Bone marrow (tissue), 2 donors: Measurements from ENCODE around the gene CMTM5.
A peak's percentile ranks its signal among the peaks of the same experiment; 100 is the strongest.

Experiments
- DNase-seq, 2 donors: peaks; one replicate each; lab custom pipeline; 2025; lab: John Stamatoyannopoulos, UW

Gene CMTM5, protein sequence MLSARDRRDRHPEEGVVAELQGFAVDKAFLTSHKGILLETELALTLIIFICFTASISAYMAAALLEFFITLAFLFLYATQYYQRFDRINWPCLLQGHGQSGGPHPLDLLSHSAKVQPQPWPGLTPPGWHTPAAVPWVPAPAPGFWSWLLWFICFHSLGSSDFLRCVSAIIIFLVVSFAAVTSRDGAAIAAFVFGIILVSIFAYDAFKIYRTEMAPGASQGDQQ

DNA sequence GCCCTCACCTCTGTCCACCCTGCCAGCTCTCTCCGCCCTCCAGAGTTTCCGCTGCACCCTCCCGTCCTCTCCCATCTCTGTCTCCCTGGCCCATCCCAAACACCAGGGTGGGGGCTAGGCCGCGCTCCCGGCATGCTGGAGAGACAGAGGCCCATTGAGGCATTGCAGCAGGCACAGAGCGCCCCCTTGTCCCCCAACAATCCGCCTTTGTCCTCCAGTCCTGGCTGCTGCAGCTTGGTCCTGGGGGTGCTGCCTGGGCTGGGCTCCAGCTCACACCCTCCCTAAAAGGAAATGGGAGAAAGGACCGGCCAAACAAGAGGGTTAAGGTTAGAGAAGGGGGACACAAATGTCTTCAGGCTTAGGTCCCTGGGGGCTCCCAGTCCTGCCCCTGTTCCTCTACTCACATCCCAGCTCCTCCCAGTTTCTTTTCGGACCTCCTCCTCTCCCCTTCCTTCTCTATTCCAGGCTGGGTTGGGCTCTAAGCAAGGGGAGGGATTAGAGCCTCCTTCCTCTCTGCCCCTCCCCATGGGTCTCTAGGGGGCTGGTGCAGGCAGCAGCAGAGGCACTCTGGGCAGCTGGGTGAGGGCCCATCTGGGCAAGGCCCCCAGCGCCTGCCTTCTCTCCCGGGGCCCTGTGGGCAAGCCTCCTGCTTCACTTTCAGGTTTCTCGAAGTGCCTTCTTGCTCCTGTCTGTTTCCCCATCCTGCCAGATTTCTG lies at the start of gene CMTM5:
Gene CMTM5, plus strand, starts transcription at position 565 of the 716 bp plus-strand sequence. CDS start 206 bp downstream, outside the sequence.
- DNase-seq, result no peak

DNA sequence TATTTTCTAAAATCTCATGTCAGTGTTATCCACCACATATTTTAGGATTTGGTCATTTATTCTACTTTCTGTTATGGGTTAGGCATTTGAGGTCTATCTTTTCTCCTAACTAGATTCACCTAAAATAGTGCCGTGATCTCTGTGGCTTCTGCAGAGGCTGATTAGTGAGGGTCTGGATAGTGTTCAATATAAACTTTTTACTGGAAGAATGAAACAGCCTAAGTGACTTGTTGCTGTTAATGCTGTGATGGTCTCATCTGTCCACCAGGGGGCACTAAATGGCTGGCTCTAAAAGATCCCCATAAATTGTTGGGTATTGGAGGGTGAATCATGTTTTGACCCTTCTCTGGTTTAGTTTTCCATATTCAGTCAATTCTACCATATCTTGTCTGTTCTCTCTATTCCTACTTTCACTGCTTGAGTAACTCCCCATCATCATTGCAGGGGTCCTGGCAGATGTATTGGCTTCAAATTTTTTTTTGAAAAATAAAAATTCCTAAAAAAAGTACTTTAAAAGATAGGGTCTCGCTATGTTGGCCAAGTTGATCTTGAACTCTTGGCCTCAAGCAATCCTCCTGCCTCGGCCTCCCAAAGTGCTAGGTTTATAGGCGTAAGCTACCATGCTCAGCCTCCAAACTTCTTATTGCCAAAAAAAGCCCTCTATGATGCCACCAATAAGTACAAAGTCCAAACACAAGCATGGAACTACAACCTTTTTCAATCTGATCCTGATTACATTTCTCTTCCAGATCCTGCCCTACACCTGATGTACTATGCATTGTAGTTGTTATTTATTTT lies 48.7 kb upstream of the CMTM5 start:
- peak in 1 of 2 donors; percentile 49 for DNase-seq

DNA sequence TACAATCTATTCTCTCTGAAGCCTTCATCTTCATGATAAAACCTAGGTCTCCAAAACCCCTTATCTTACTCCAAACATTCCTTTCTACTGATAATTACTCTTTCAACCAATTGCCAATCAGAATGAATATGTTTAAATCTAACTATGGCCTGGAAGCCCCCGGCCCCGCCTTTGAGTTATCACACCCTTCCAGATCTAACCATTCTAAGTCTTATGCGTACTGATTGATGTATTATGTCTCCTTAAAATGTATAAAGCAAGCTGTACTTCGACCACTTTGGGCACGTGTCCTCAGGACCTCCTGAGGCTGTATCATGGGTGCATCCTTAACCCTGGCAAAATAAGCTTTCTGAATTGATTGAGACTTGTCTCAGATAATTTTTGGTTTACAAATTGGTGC lies 41.2 kb upstream of the CMTM5 start:
- no peak for DNase-seq

DNA sequence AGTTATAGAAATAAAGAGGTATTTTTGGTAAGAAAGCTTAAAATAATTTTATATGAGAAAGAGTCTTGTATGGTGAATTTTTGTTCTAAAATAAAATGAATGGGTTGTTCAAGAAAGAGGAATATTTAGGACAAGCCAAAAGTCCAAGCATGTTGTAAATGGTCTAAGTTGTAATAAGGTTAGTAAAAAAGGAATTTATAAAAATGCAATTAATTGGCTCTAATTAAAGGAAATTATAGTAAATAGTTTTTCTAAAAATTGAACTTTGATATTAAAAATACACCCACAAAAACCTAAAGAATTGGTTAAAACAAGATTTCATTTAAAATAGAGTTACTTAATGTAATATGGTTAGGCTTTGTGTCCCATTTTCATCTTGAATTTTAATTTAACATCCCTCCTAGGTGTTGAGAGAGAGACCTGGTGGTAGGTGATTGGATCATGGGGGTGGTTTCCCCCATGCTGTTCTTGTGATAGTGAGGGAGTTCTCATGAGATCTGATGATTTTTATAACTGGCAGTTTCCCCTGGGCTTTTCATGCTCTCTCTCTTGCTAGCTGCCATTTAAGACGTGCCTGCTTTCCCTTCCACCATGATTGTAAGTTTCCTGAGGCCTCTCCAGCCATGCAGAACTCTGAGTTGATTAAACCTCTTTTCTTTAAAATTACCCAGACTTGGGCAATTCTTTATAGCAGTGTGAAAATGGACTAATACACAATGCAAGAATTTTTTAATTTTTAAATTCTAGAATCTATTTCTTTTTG lies 37.2 kb upstream of the CMTM5 start:
- DNase-seq, result no peak

DNA sequence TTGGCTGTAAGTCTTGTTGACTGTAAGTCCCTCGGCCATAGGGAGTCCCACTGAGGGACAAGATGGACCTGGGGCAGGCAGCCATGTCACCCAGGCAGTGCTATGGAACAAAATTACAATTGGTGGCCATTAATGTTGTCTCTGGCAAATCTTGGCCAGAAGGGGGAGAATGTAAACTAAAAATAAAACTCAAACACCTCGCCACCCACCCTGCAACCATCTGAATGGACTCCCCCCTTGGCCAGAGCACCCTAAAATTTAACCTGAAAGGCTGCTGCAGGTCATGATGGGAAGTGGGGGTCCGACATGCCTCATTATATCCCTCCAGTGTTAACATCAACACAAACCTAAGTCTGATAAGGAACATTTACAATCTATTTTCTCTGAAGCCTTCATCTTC lies 32.4 kb upstream of the CMTM5 start:
- DNase-seq, result no peak

DNA sequence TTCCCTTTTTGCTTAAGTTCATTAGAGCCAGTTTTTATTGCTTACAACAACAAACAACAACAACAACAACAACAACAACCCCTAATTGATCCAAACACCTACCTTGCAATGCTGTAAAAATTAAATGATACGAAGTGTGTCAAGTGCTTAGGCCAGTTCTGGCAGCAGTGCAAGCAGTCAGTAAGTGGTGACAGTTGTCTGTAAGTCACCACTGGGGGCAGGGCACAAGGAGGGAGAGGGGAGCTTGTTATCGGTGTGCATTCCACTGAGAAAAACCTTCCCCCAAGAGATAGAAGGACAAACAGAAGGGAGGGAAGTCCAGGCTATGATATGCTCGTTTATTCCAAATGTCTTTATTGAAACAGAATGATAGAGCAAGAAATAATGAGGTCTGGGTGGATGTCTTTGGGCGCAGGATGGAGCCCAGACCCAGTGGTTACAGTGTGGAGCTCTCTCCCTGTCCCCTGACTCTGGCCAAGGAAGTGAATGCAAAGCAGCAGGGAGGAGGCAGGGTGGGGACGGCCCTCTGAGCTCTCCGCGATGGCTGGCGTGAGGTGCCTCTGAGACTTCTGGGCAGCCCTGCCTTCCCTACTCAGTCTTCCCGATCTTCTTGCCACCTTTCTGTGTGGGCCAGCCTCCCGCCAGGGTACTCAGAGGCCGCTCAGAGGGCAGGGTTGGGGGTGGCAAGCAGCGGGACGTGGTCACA lies 30.7 kb upstream of the CMTM5 start:
- no peak for DNase-seq

DNA sequence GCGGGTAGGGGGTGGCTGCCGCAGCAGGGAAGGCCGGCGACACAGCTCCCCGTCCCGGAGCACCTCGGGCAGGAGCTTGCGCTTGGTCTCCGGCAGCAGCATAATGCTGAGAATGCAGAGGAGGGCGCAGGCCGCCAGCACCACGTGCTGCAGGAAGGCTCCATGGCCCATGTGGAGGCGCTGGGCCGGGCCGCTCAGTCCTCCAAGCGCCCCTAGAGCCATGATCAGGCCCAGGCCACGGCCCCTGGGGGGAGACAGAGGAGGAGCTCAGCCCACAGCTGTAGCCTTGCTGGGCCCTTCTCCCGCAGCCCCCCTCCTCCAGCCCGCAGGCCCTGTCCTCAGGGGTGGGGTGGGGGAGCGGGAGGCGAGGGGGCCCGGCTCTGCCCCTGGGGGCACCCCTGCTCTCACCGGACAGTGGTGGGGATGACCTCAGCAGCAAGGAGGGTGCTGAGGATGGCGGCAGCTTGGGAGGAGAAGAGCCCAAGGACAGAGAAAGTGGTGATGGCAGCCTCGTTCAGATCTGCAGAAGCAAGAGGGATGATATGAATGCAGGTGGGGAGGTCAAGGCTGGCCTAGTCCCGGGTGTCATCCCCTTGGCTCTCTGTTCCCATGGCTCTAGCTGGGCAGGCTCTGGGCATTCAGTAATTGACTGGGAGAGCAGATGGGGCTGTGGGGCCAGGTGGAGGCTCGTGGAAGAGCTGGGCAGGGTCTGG lies 30.0 kb upstream of the CMTM5 start:
- no peak for DNase-seq

DNA sequence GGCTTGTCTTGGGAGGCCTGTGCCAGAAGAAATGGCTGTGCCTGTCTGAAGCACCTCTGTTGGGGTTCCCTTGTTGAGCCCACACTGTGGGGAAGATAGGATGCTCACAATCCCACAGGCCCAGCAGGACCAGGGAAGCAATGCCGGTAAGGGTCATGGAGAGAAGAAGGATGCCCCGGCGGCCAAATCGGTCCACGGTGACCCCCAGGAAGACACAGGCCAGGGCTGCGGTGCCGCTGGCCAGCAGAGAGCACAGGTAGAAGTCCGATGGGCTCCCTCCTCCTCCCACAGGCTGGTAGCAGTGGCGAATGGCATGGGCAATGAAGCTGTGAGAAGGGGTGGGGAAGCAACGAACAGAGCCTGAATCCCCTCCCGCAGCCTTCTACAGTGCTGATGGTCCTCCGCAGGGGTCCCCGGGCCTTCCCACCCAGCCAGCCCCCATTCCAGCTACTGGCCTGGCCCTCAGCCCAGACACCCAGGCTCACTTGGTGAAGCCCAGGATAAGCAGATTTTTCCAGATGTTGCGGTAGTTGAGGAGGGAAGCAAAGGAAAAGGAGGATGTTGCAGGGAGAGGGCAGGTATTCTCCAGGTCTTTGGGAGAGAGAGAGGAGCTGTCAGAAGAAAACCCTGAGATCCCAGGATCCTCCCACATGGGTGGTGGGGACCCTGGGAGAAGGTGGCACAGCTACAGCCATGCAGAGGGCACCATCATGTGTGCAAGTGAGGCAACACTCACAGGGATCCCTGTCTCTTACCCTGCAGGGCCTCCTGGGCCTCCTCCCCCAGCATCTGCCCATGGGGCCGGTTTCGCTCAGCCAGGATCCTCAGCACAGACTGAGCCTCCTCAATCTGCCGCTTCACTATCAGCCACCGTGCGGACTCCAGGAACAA lies 29.2 kb upstream of the CMTM5 start:
- no peak for DNase-seq

DNA sequence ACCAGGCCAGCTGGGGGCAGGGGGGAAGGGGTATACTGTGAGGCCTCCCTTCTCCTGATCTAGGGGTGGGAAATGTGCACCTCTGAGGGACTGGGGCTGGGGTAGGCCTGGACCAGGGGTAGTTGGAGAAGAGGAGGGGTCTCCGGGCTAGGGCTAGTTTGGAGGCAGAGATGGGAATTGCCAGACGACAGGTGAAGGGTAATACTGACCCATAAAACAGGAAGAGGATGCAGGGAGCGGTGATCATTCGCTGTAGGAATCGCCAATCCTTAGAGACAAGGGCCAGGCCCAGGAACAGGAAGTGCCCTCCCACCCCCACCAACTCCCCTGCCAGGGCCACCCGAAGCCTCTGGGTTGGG lies 28.6 kb upstream of the CMTM5 start:
- DNase-seq, result no peak

DNA sequence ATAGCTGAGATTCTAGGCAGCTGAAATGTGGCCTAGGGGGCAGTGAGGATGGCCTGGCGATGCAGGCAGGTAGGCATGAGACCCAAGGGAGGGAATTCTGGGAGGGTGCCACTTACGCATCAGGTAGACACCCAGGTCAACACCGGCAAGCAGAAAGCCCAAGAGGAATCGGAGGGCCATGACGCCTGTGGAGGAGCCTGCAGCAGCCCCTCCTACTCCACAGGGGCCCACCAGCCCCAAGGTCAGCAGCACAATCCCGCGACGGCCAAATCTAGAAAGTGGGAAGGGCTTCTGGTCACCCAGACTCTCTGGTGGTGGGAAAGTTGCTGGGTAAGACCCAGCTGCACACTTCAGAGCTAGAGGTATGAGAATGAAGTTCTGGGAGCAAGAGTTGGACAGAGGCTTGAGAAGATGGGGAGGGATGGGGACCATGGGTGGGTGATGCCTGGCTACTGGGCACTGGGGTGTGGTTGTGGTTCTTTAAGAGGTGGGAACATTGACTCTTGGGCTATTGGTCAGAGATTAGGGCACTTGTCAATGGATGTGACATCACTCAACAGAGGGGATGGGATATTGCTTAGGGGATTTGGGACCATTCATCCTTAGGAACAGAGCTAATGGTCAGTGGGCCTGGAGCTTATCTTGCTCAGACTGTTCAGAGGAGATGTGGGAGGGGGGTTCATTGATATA lies 27.5 kb upstream of the CMTM5 start:
- no peak for DNase-seq

DNA sequence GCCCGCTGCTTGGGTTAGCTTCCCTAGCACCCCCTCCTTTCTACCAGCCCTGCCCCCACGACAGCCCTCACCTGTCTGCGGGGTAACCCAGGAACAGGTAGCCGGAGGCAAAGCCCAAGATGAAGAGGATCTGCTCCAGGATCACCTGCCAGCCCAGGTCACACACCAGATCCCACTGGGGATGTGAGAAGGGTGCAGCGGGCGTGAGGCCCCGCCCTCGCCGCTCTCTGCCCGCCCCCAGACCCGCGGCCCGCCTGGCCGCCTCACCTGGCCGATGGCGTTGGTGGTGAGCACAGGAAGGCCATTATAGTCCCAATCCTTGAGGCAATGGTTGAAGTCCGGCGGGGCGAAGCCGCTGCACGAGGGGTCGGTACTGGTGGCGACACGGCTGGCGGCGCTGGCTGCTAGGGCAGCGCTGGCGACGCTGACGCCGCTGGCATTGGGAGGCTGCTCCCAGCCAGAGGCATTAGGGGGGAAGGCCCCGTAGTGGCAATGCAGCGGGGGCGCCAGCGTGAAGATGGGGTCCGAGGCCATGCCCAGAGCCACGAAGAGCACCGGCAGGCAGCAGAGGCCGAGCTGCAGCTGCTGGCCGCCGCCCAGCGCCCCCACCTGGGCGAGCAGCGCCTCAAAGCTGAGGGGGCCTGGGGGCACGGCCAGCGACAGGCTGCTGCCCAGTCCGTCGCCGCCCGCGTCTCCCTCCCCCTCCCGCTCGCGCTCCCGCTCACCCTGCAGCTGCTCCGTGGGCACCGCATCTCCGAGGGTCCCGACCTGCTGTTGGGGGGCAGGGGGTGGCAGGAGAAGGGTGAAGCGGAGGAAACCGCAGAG lies 25.0 kb upstream of the CMTM5 start:
- DNase-seq, result no peak

DNA sequence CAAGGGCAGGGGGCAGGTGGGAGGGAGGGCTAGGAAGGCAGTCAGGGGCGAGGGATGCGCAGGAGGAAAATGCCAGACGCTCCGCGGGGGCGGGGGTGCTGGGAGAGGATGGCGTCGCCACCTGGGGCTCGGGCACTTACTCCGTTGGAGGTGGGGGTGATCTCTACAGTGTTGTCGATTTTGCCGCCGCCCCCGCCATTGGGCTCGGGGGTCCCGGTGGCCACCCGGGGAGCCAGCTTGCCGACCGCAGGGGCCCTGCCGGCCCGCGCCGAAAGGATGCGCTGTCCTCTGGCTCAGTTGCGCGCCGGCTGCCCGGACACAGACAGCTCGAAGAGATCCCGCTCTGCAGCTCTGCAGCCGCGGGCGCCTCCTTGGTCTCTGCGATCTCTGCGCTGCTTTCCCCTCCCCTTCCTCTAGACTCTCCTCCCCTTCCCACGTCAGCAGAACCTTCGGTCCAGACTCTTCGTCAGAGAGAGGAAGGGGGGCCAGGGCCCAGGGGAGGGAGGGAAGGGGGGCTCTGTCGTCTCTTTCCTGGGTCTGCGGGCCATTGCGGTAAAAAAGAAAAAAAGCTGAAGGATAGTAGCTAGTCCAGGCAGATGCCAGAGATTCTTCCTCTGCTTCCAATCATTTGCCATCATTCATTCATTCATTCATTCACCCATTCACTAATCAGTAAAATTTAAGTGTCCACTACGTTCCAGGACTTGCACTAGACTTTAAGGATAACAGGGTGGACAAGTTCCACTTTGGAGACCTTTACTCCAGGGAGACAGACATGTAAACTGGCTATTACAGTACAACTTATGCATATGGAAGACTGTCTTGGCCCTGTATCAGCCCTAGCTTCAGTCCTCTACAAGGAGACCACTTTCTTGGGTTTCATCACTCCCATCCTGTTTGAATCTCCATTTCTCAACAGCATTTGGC lies 24.1 kb upstream of the CMTM5 start, which contains the start of gene SLC22A17:
Gene SLC22A17, minus strand, starts transcription at position 382 of the 927 bp plus-strand sequence.
- DNase-seq, result no peak

DNA sequence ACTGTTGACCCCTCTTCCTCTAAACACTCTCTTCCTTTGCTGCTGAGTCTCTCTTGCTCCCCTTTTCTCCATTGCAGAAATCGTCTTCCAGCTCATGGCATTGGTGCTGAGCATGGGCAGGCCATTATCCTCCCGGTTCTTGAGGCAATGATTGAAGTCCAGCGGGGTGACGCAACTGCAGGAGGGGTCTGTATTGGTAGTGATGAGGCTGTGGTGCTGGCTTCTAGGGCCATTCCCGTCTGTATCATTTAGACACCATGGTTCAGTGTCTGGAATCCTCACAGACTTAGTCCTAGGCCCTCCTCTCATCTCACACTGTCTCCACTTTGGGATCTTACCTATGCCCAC lies 23.4 kb upstream of the CMTM5 start:
- DNase-seq, result no peak

DNA sequence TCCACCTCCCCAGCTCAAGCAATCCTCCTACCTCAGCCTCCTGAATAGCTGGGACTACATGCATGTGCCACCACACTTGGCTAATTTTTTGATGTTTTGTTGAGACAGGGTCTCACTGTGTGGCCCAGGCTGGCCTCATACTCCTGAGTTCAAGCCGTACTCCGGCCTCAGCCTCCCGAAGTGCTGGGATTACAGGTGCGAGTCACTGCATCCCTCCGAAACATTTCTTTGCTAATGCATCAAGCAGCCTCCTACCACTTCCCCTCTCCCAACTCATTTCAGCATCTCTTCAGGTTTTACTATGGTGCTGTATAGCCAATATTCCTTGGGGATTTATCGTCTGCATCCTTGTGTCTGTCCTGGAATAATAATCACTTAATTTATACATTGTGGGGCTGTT lies 21.9 kb upstream of the CMTM5 start:
- no peak for DNase-seq

DNA sequence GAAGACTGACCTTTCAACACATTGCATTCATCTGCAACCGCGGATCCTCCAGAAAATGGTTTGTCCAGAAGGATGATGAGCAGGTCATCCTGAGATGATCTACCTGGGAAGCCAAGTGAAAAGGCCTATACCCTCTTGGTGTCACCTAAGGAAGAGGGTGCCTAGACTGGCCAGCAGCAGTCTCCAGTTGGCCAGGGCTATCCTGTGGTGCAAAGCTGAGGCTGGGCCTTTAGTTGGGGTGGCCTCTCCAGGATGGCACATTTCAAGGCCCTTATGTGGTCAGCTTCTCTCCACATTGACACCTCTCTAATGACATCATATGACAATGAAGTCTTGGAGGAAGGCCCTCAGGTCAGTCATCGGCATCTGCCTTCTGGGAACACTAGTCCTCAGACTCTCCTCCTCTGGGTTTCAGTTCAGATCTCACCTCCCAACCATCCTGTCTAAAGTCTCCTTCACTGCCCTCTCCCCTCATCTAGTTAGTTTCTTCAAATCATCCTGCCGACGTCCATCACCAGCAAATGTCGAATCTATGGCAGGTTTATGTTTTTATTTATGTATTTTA lies 20.9 kb upstream of the CMTM5 start:
- DNase-seq, result no peak

DNA sequence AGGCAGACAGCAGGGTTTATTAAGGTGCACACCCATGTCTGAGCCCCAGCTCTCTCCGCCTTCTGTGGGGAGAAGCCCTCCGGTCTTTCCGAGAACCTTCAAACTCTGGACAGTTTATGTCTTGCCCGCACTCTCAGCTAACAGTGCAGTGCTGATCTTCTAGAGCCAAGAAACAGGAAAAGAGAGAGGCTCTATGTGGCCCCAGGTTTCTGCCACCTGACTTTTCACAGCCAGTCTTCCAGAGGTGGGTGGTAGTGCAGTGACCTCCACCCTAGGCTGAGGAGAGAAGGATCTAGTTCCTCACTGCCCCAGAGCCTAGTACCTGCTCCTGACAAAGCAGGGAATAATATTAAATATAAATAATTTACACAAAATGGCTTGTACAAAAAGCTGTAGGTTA lies 20.2 kb upstream of the CMTM5 start:
- no peak for DNase-seq

DNA sequence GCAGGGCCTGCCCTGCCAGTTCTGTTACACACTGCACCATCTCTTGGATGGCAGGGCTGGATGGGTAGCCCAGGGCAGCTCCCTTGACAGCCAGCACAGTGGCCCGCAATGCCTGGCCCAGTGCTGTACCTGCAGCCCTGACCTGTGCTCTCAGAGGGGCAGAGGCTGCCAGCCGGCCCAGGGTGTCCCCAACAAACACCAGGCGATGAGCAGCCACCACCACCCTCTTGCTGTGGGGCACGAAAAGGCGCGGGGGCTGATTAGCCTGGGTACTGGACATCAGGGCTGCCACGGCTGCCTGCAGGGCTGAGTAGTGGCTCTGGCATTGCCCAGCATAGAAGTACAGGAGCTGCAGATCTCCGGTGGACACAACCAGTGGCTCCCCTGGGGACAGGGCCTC lies 19.6 kb upstream of the CMTM5 start:
- DNase-seq, result no peak
